Stomach (tissue), 4 donors: ENCODE measurements around the gene TXNDC17.

Experiments
- EP300 ChIP-seq: sonication (generic); formaldehyde crosslinking; IDR thresholded peaks from one replicate; pipeline ENCODE4 v1.6.1; 2017; ENCODE audit warnings: antibody characterized with exemption
- POLR2A ChIP-seq, 4 donors: fragments of 450-650 bp; IDR thresholded peaks; one replicate each; pipeline ENCODE4 v1.6.1; 2016; ENCODE audit warnings: antibody characterized with exemption in 4 of 4, control low read depth in 2 of 4, mild to moderate bottlenecking in 1 of 4, moderate library complexity in 1 of 4
- POLR2AphosphoS5 ChIP-seq, 3 donors: sonication (generic); formaldehyde crosslinking; IDR thresholded peaks; one replicate each; pipeline ENCODE4 v1.6.1; 2016; ENCODE audit warnings: antibody characterized with exemption in 3 of 3
- TF ChIP-seq, protein P1 (sequence below), 7 experiments: fragments of 450-650 bp in 4 of 7; fragments of 200-600 bp in 3 of 7; sonication (generic) in 3 of 7; IDR thresholded peaks; one replicate each; pipeline ENCODE4 v1.5.1; 2016 to 2019; ENCODE audit warnings: antibody characterized with exemption in 7 of 7, control low read depth in 2 of 7, mild to moderate bottlenecking in 1 of 7

- TF ChIP-seq EP300 (no peak), POLR2A (IDR thresholded peaks at IDR 0.05) (no peak), POLR2AphosphoS5 (IDR thresholded peaks at IDR 0.05) (no peak)
- TF ChIP-seq, protein P1, sequence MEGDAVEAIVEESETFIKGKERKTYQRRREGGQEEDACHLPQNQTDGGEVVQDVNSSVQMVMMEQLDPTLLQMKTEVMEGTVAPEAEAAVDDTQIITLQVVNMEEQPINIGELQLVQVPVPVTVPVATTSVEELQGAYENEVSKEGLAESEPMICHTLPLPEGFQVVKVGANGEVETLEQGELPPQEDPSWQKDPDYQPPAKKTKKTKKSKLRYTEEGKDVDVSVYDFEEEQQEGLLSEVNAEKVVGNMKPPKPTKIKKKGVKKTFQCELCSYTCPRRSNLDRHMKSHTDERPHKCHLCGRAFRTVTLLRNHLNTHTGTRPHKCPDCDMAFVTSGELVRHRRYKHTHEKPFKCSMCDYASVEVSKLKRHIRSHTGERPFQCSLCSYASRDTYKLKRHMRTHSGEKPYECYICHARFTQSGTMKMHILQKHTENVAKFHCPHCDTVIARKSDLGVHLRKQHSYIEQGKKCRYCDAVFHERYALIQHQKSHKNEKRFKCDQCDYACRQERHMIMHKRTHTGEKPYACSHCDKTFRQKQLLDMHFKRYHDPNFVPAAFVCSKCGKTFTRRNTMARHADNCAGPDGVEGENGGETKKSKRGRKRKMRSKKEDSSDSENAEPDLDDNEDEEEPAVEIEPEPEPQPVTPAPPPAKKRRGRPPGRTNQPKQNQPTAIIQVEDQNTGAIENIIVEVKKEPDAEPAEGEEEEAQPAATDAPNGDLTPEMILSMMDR (IDR thresholded peaks at IDR 0.05): no peak
These were observed 1.8 kb upstream of the TXNDC17 start for GRCh38 chr17:6639014-6639585.
